ENCODE data around the gene CYP8B1.

Gene CYP8B1, protein sequence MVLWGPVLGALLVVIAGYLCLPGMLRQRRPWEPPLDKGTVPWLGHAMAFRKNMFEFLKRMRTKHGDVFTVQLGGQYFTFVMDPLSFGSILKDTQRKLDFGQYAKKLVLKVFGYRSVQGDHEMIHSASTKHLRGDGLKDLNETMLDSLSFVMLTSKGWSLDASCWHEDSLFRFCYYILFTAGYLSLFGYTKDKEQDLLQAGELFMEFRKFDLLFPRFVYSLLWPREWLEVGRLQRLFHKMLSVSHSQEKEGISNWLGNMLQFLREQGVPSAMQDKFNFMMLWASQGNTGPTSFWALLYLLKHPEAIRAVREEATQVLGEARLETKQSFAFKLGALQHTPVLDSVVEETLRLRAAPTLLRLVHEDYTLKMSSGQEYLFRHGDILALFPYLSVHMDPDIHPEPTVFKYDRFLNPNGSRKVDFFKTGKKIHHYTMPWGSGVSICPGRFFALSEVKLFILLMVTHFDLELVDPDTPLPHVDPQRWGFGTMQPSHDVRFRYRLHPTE

DNA sequence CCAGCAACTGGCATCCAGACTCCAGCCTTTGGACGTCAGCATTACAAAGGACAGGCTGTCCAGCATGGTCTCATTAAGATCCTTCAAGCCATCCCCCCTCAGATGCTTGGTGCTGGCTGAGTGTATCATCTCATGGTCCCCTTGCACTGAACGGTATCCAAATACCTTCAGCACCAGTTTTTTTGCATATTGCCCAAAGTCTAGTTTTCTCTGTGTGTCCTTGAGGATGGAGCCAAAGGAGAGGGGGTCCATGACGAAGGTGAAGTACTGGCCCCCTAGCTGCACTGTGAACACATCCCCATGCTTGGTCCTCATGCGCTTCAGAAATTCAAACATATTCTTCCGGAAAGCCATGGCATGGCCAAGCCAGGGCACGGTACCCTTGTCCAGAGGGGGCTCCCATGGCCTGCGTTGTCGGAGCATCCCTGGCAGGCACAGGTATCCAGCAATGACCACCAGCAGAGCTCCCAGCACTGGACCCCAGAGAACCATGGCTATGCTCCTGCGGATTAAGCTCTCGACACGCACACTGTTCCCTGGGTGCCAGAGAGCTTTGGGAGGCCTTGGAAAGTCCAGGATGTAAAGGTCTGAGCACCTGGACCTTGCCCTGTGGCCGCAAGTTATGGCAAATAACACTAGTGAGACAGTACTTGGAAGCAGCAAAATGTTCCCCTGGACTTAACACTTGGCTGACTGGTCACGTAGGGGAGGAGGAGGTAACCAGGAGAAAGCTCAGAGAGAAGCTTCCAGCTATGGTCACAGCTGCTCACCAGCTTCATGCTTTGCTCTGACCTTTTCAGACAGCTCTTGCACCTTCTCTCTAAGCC is at the start of gene CYP8B1:
TSS of gene CYP8B1 (minus strand) at position 555 of the 827 bp plus-strand sequence. CDS start at position 492, 63 bp downstream.
- no peak for DNase-seq (ENCODE audit: low spot score)

- no peak for DNase-seq (ENCODE audit: low spot score)
These were observed 47.9 kb upstream of the CYP8B1 start for GRCh38 chr3:42923606-42924005.

GRCh38 chr3:42914771-42915515 is 39.3 kb upstream of the CYP8B1 start:
- DNase-seq (ENCODE audit: low spot score) = no peak

- no peak for DNase-seq (ENCODE audit: low spot score)
These were observed 35.9 kb upstream of the CYP8B1 start for GRCh38 chr3:42911551-42911950.

GRCh38 chr3:42908675-42909074 is 33.0 kb upstream of the CYP8B1 start:
- DNase-seq (ENCODE audit: low spot score) = no peak

- DNase-seq (ENCODE audit: low spot score) = no peak
These were observed 31.1 kb upstream of the CYP8B1 start for GRCh38 chr3:42906848-42907183.

- no peak for DNase-seq (ENCODE audit: low spot score)
These were observed 30.6 kb upstream of the CYP8B1 start, which contains the start of gene ZNF662 for GRCh38 chr3:42906070-42906847. Gene ZNF662 (plus strand): TSS chr3:42906142. CDS start chr3:42908115, 1,973 bp downstream.

DNA sequence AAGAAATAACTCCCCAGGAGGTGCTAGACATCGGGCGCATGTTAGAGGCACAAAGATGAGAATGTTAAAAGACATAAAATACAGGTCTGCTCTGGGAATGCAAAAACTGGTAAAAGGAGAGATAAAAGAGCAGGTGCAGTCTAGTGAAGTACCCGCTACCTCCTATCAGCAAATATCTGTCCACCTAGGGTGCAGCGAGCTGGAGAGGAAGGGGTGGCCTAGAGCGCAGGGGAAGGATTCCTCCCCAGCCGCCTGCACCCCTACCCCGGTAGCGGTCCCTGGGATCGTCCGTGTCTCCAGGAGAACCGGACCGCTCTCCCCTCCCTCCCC is 30.0 kb upstream of the CYP8B1 start:
- no peak for DNase-seq (ENCODE audit: low spot score)

DNA sequence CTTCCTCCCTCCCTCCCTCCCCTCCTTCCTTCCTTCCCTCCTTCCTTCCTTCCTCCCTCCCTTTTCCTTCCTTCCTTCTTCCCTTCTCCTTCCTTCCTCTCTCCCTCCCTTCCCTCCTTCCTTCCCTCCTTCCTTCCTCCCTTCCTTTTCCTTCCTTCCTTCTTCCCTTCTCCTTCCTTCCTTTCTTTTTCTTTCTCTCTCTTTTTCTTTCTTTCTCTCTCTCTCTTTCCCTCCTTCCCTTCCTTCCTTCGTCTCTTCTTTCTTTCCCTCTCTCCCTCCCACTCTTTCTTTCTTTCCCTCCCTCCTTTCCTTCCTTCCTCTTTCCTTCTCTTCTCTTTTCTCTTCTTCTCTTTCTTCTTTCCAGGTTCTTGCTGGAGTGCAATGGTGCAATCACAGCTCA is 28.4 kb upstream of the CYP8B1 start:
- no peak for DNase-seq (ENCODE audit: low spot score)

- DNase-seq (ENCODE audit: low spot score) = no peak
These were observed 26.6 kb upstream of the CYP8B1 start for GRCh38 chr3:42902257-42902656.

DNA sequence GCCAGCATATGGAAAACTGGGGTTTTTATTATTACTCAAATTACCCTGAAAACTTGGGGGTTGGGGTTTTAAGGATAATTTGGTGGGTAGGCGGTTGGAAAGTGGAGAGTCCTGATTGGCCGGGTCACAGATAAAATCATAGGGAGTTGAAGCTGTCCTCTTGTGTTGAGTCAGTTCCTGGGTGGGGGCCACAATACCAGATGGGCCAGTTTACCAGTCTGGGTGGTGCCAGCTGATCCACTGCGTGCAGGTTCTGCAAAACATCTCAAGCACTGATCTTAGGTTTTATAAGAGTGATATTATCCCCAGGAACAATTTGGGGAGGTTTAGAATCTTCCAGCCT is 25.4 kb upstream of the CYP8B1 start:
- DNase-seq (ENCODE audit: low spot score) = no peak

DNA sequence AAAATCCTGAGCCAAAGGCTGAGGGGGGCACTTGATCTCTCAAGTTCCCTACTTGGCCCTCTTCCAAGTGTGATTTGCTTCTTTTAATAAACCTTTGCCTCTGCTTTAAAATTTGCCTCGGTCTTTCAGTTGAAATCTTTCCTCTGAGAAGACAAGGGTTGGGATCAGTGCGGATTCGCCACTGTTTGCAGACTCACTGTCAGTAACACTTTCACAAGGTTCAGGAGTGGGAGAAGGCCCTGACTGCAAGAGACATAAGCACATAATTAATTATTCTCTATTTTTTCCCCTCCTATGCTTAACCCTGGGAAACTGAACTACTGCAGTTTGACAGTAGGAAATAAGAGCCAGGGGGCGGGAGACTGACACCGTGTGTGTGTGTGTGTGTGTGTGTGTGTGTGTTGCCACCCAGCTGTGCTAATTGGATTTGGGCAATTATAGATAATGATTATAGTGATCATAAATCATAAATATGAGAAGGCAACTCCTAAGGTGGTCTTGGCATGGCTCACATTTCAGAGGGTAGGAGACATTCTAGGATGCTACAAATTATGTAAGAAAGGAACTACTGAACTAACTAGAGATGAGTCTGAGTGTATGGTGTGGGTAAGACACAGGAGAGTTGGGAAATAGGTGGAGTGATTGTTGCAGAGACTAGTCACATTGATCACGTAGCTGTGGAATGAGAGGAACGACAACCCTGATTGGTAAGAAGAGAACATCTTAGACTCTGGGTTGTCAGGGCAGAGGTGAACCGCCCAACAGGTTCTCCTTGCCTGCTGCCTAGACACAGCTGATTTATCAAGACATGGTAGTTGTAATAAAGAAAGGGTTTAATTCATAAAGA is 24.8 kb upstream of the CYP8B1 start:
- DNase-seq (ENCODE audit: low spot score) = no peak

DNA sequence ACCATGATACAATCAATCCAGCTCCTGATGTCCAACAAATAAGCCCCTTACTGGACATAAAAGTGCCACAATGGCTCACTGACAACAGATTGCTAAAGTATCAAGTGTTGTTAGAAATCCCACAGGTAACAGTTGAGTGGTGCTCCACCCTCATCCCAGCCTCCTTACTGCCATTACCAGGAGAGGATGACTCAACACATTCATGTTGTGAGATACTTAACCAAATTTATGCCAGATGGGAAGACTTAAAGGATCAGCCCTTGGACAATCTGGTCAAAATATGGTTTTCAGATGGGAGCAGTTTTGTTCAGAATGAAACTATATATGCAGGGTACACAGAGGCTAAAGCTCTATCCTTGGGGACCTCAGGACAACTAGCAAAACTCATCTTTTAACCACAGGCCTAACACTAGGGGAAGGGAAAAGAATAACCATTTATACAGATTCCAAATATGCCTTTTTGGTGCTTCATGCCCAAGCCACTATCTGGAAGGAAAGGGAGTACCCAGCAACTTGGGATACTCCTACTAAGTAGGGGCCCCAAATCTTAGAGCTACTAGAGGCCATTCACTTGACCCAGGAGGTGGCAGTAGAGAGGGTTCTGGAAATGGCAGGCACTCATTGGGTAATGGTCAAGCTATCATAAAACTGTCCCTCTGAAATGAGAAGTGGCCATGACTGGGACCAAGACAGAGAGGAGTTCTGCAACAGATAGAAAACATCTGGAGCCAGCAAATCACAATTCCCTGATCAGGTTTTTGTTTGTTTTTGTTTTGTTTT is 23.4 kb upstream of the CYP8B1 start:
- DNase-seq (ENCODE audit: low spot score) = no peak

DNA sequence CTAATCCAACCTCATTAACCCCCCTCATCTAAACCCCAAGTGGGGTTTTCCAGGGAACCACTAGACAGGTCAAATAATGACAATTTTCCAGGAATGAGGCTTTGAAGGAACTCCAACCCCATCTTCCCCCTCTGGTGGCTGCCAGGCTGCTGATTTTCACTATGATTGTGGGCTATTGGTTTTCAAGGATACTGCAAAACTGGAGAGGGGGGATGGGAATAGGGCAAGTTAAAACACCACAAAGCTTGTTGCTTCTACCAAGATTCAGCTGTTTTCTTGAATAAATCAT is 19.8 kb upstream of the CYP8B1 start:
- no peak for DNase-seq (ENCODE audit: low spot score)

GRCh38 chr3:42894698-42895579 is 19.3 kb upstream of the CYP8B1 start:
- DNase-seq (ENCODE audit: low spot score) = no peak

DNA sequence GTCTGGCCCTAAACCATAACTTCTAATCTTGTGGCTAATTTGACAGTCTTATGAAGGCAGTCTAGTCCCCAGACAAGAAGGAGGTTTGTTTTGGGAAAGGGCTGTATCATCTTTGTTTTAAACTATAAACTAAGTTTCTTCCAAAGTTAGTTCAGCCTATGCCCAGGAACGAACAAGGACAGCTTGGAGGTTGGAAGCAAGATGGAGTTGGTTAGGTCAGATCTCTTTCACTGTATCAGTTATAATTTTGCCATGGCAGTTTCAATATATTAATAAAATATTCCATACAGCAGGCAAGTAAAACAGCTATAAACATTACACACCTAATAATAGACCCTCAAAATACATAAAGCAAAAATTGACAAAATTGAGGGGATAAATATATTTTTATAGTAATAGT is 17.1 kb upstream of the CYP8B1 start:
- no peak for DNase-seq (ENCODE audit: low spot score)

DNA sequence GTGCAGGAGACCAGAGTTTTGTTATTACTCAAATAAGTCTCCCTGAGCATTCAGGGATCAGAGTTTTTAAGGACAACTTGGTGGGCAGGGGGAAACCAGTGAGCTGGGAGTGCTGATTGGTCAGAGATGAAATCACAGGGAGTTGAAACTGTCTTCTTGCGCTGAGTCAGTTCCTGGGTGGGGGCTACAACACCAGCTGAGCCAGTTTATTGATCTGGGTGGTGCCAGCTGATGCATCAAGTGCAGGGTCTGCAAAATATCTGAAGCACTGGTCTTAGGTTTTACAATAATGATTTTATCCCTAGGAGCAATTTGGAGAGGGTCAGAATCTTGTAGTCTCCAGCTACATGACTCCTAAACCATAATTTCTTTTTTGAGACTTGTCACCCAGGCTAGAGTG is 16.5 kb upstream of the CYP8B1 start:
- DNase-seq (ENCODE audit: low spot score) = no peak

DNA sequence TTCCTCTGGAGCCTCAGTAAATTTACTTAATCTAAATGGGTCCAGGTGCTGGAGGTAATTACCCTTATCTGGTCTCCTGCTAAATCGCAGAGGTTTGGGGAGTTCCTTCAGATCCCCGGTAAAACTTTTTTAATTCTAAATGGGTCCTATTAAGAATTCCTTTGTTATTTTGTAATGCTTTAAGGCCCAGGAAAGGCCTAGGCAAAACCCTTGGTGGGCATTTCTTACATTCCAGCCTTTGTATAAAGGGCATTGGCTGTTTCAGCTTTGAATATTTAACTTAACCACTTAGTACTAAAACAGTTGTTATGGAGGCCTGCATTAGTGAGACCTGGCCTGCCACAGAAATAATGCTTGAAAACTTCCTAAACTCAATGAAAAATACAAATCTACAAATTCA is 15.4 kb upstream of the CYP8B1 start:
- DNase-seq (ENCODE audit: low spot score) = no peak

- no peak for DNase-seq (ENCODE audit: low spot score)
These were observed 11.4 kb upstream of the CYP8B1 start for GRCh38 chr3:42887084-42887483.
